Vagina (tissue), 2 donors: ENCODE data around the gene CUEDC1. TPM values are rescaled to one million over a fixed set of nuclear protein-coding genes. Genes with fewer than 3 reads are reported as not detected.

Experiments used
- DNase-seq, 2 donors: peaks; one replicate each; pipeline ENCODE4 v3.0.0-alpha.2; 2017; ENCODE audit errors: extremely low spot score in 2 of 2
- H3K27ac ChIP-seq: fragments of 200-600 bp; sonication (generic); one replicate; pipeline ENCODE4 v1.5.1; 2019
- H3K27me3 ChIP-seq: fragments of 200-600 bp; sonication (generic); one replicate; pipeline ENCODE4 v1.5.1; 2019
- H3K36me3 ChIP-seq, 2 donors: fragments of 200-600 bp; sonication (generic); one replicate each; pipeline ENCODE4 v1.5.1; 2017 to 2019
- H3K4me1 ChIP-seq: fragments of 200-600 bp; sonication (generic); one replicate; pipeline ENCODE4 v1.5.1; 2019
- H3K4me3 ChIP-seq, 2 donors: fragments of 200-600 bp; sonication (generic); 1 replicate in 1 of 2; 2 replicates in 1 of 2; pipeline ENCODE4 v1.5.1; 2016 to 2019
- H3K9me3 ChIP-seq: fragments of 200-600 bp; sonication (generic); one replicate; pipeline ENCODE4 v1.5.1; 2019
- CTCF ChIP-seq, 3 experiments: fragments of 450-650 bp in 2 of 3; fragments of 200-600 bp in 1 of 3; sonication (generic) in 1 of 3; IDR thresholded peaks; one replicate each; pipeline ENCODE4 v1.5.1; 2017 to 2019; ENCODE audit warnings: antibody characterized with exemption in 3 of 3, mild to moderate bottlenecking in 2 of 3, moderate library complexity in 2 of 3
- POLR2A ChIP-seq, 2 donors: fragments of 450-650 bp; IDR thresholded peaks; one replicate each; pipeline ENCODE4 v1.6.1; 2017; ENCODE audit warnings: antibody characterized with exemption in 2 of 2, mild to moderate bottlenecking in 2 of 2, moderate library complexity in 2 of 2
- POLR2AphosphoS5 ChIP-seq, 2 donors: sonication (generic); formaldehyde crosslinking; IDR thresholded peaks; one replicate each; pipeline ENCODE4 v1.9.0; 2017; ENCODE audit warnings: antibody characterized with exemption in 2 of 2, mild to moderate bottlenecking in 2 of 2, low read depth in 1 of 2; ENCODE audit not compliant: insufficient read depth in 1 of 2
- intact Hi-C: fragments of 100-400 bp; cut with DNase I; formaldehyde crosslinking; loops from one replicate; pipeline ENCODE4 v1.15.1; 2023
- total RNA-seq: library from RNA; depleted of rRNA; stranded (reverse); fragments of >200 nt; gene quantifications from one replicate; pipeline ENCODE4 v1.2.3, GENCODE V29; 2016

Gene CUEDC1
- total RNA-seq, 1 donor from 2014 or later: 28.7 TPM

DNA sequence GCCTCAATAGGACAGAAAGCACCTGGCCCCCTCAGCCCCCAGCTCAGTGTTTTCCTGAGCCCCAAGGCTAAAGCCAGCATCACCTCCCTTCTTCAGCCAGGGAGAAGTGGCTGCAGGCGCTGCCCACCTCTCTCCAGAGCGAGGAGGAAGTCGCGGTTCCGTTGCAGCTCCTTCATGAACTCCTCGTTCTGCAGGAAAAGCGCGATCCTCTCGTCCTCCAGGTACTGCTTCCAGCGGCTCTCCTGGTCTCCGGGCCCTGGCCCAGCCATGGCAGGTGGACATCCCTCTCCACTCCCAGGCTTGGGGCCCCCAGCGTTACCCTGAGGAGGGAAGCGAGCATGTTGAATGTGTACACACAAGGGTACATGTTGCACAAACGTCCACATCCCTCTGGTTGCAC lies 82.7 kb downstream of the CUEDC1 start:
- Histone ChIP-seq H3K27me3 (no peaks in the 10 kb centered on the region), H3K4me3 (no peak overlapping the region), H3K9me3 (no peaks in the 10 kb centered on the region), H3K4me1 (peaks cover 81% of the 10 kb centered on the region), H3K36me3 (peaks cover 0 to 11% of the 10 kb centered on the region in 2 donors), H3K27ac (peak overlapping the region; percentile 82)
- TF ChIP-seq CTCF (IDR thresholded peaks at IDR 0.05): no peak
- no peak for TF ChIP-seq POLR2AphosphoS5 (IDR thresholded peaks at IDR 0.05; ENCODE audit: insufficient read depth in 1 of 2, low read depth in 1 of 2)
- no peak for TF ChIP-seq POLR2A (IDR thresholded peaks at IDR 0.05)
- intact Hi-C loops: loop anchor here (5.0 kb wide), 1 partner anchor 115 kb away; the partner anchor contains the start of gene VEZF1
- no peak for DNase-seq

DNA sequence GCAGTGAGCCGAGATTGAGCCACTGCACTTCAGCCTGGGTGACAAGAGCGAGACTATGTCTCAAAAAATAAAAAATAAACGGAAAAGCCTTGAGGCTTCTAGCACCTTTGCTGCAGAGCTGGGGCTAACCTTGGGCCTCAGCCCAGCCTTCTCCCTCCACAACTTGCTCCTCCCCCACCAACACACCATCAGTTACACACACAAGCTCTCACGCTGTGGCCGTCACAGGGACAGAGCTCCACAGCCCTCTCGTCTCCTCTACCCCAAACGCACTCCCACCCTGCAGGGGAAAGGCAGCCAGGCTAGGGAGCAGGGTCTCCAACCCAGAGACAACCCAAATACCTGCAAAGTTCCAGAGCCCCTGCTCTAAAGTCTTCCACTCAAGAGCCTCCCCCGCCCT lies 83.3 kb downstream of the CUEDC1 start:
- intact Hi-C loops: loop anchor here (5.0 kb wide), 1 partner anchor 115 kb away; the partner anchor contains the start of gene VEZF1
- peaks cover 0 to 11% of the 10 kb centered on the region in 2 donors for H3K36me3 ChIP-seq
- DNase-seq: no peak
- H3K4me1 ChIP-seq: peaks cover 86% of the 10 kb centered on the region
- H3K27ac ChIP-seq: peak overlapping the region; percentile 2
- TF ChIP-seq POLR2A (IDR thresholded peaks at IDR 0.05) (no peak), CTCF (IDR thresholded peaks at IDR 0.05) (no peak), POLR2AphosphoS5 (IDR thresholded peaks at IDR 0.05; ENCODE audit: insufficient read depth in 1 of 2, low read depth in 1 of 2) (no peak)
- no peaks in the 10 kb centered on the region for H3K27me3 ChIP-seq
- H3K4me3 ChIP-seq: no peak overlapping the region
- no peaks in the 10 kb centered on the region for H3K9me3 ChIP-seq

DNA sequence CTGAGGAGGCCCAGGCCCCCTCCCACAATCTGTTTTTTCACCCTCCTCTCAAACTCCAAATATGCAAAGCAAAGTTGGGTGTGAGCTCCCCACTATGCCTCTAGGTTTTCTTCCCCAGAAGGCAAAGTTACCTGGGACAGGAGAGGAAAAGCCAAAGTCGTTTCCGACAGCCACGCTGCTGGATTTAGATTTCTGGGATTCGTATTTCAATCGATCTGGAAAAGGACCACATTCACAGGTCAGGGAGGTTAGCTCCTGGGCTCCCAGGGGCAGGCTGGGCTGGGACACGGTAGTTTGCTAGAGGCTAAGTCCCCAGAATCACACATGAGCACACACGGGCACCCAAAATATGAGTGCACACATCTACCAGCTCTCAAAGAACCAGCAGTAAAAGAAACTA lies 84.1 kb downstream of the CUEDC1 start:
- Histone ChIP-seq H3K4me1 (peaks cover 80% of the 10 kb centered on the region), H3K36me3 (peaks cover 0 to 11% of the 10 kb centered on the region in 2 donors), H3K4me3 (no peak overlapping the region), H3K27me3 (no peaks in the 10 kb centered on the region), H3K9me3 (no peaks in the 10 kb centered on the region), H3K27ac (no peak overlapping the region)
- intact Hi-C loops: loop anchor here (5.0 kb wide), 1 partner anchor 116 kb away; the partner anchor contains the start of gene VEZF1
- DNase-seq: no peak
- TF ChIP-seq POLR2AphosphoS5 (IDR thresholded peaks at IDR 0.05; ENCODE audit: insufficient read depth in 1 of 2, low read depth in 1 of 2) (no peak), CTCF (IDR thresholded peaks at IDR 0.05) (no peak), POLR2A (IDR thresholded peaks at IDR 0.05) (no peak)

DNA sequence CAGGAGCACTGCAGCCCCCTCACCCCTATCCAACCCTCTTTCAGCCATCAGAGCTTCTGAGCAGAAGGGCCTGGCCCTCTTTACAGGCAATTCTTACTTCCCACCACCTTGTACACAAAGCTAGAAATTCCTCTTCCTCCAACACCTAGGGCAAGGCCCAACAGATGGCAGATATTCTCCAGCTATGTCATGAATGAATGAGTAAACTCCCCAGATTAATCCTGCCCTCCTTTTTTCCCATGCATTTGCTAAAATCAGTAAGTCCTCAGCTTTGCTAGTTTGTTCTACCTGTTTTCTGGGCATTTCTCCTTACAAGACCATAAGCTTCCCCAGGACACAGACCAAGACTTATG lies 85.0 kb downstream of the CUEDC1 start:
- Histone ChIP-seq H3K4me1 (peaks cover 71% of the 10 kb centered on the region), H3K9me3 (no peaks in the 10 kb centered on the region), H3K27me3 (no peaks in the 10 kb centered on the region), H3K36me3 (peaks cover 0 to 18% of the 10 kb centered on the region in 2 donors), H3K27ac (peak overlapping the region; percentile 88), H3K4me3 (no peak overlapping the region)
- TF ChIP-seq CTCF (IDR thresholded peaks at IDR 0.05) (no peak), POLR2AphosphoS5 (IDR thresholded peaks at IDR 0.05; ENCODE audit: insufficient read depth in 1 of 2, low read depth in 1 of 2) (no peak), POLR2A (IDR thresholded peaks at IDR 0.05) (no peak)
- DNase-seq: no peak
- intact Hi-C loops: loop anchor here (5.0 kb wide), 1 partner anchor 117 kb away; the partner anchor contains the start of gene VEZF1

DNA sequence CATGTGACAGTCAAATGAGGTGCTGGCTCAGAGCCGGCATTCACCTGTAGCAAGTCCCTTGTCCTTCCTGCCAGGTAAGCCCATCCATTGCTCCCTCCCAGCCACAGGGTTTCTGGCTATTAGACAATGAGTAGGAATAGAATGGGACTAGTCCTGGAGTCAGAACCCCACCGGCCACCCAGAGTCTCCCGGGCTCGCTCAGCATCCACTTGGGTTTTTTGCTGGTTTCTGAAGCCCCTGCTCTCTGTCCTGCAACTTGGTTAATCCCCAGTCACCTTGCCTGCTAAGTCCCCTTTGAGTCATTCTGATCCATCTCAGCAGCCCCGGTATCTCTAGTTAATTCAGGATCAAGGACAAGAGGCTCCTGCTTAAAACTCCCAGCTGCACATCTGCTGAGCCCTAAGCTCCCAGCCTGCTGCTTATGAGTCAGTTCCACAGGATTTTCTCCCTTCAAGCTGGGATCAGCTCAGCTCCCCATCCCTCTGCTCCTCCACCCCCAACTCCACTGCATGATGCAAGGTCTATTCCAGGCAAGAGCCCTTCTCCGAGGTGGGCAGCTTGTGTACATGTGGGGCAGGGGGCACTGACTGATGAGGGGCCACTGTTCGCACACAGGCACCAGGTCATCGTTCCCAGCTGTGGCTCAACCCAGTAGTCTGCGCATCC lies 85.5 kb downstream of the CUEDC1 start:
- intact Hi-C loops: loop anchor here (5.0 kb wide), 1 partner anchor 118 kb away; the partner anchor contains the start of gene VEZF1
- Histone ChIP-seq H3K4me1 (peaks cover 66% of the 10 kb centered on the region), H3K36me3 (peaks cover 0 to 23% of the 10 kb centered on the region in 2 donors), H3K27ac (peak overlapping the region; percentile 88), H3K27me3 (no peaks in the 10 kb centered on the region), H3K9me3 (no peaks in the 10 kb centered on the region), H3K4me3 (no peak overlapping the region)
- TF ChIP-seq POLR2AphosphoS5 (IDR thresholded peaks at IDR 0.05; ENCODE audit: insufficient read depth in 1 of 2, low read depth in 1 of 2) (no peak), POLR2A (IDR thresholded peaks at IDR 0.05) (no peak)
- no peak for DNase-seq
